Medulla oblongata (tissue), 1 donor: ENCODE data around the gene B3GNT8.
"Not testable (repeated sequence)": the region's sequence is repeated elsewhere in the genome, so short reads cannot be mapped to it uniquely, and the experiment has no call there.

Experiments used
- DNase-seq: peaks from one replicate; pipeline ENCODE4 v3.0.0-alpha.2; 2015; ENCODE audit errors: extremely low spot score

Gene B3GNT8

GRCh38 chr19:41414461-41414860 is 12.7 kb downstream of the B3GNT8 start:
- no peak for DNase-seq

GRCh38 chr19:41413947-41414346 is 13.2 kb downstream of the B3GNT8 start:
- no peak for DNase-seq

- DNase-seq, result no peak
Observed at GRCh38 chr19:41412953-41413352, 14.2 kb downstream of the B3GNT8 start.

- peak; percentile 55 for DNase-seq
Observed at GRCh38 chr19:41411968-41412265, 15.3 kb downstream of the B3GNT8 start.

- DNase-seq, result no peak
Observed at GRCh38 chr19:41411100-41411967, 15.8 kb downstream of the B3GNT8 start.

- no peak for DNase-seq
Observed at GRCh38 chr19:41410336-41411054, 16.7 kb downstream of the B3GNT8 start.

GRCh38 chr19:41409288-41409687 is 17.9 kb downstream of the B3GNT8 start:
- DNase-seq, result no peak

GRCh38 chr19:41408846-41409245 is 18.3 kb downstream of the B3GNT8 start:
- not testable (repeated sequence) for DNase-seq

GRCh38 chr19:41408256-41408655 is 18.9 kb downstream of the B3GNT8 start:
- DNase-seq, result no peak

GRCh38 chr19:41407271-41407670 is 19.9 kb downstream of the B3GNT8 start:
- peak; percentile 21 for DNase-seq

- DNase-seq, result no peak
Observed at GRCh38 chr19:41405776-41406175, 21.4 kb downstream of the B3GNT8 start.

- DNase-seq, result no peak
Observed at GRCh38 chr19:41403181-41403970, 23.8 kb downstream of the B3GNT8 start.

GRCh38 chr19:41402010-41402409 is 25.2 kb downstream of the B3GNT8 start:
- no peak for DNase-seq

- no peak for DNase-seq
Observed at GRCh38 chr19:41401483-41401882, 25.7 kb downstream of the B3GNT8 start.

- no peak for DNase-seq
Observed at GRCh38 chr19:41399525-41399924, 27.6 kb downstream of the B3GNT8 start.

GRCh38 chr19:41399091-41399490 is 28.1 kb downstream of the B3GNT8 start:
- no peak for DNase-seq

GRCh38 chr19:41398598-41398997 is 28.6 kb downstream of the B3GNT8 start:
- no peak for DNase-seq

GRCh38 chr19:41398050-41398418 is 29.1 kb downstream of the B3GNT8 start:
- no peak for DNase-seq

- peak; percentile 100 for DNase-seq
Observed at GRCh38 chr19:41397086-41398049, 29.8 kb downstream of the B3GNT8 start, which contains the start of the genes BCKDHA and EXOSC5. Gene BCKDHA, plus strand, starts transcription at chr19:41397818. Its CDS starts 10 bp downstream, at chr19:41397828. Gene EXOSC5, minus strand, starts transcription at chr19:41397359. Its CDS starts 31 bp downstream, at chr19:41397328.

- no peak for DNase-seq
Observed at GRCh38 chr19:41395355-41395754, 31.8 kb downstream of the B3GNT8 start.

GRCh38 chr19:41392775-41393174 is 34.4 kb downstream of the B3GNT8 start:
- DNase-seq, result no peak
